DND-41 (cell line): Measurements from ENCODE around the gene MACF1.
A peak's percentile ranks its signal among the peaks of the same experiment; 100 is the strongest.

Source experiments
- ATAC-seq: fragments of 200-7000 bp; cut with Tn5 transposase; 3 replicates; pipeline ENCODE4 v1.9.1; 2021; ENCODE audit warnings: low read depth; ENCODE audit not compliant: insufficient read depth
- DNase-seq: peaks from one replicate; pipeline ENCODE4 v3.0.0-alpha.2; 2020
- H2AFZ ChIP-seq: 2 replicates; pipeline ENCODE4 v1.6.0; 2012; ENCODE audit warnings: low read depth, low read length
- H3K27ac ChIP-seq: 2 replicates; pipeline ENCODE4 v1.5.1; 2012; ENCODE audit warnings: low read length, inconsistent platforms
- H3K27me3 ChIP-seq: fragments of 200-600 bp; sonication (generic); 2 replicates; pipeline ENCODE4 v1.6.0; 2012; ENCODE audit warnings: low read length, mild to moderate bottlenecking, inconsistent platforms; ENCODE audit not compliant: insufficient read depth, poor library complexity
- H3K36me3 ChIP-seq: 2 replicates; pipeline ENCODE4 v1.5.1; 2012; ENCODE audit warnings: low read length, inconsistent platforms; ENCODE audit not compliant: insufficient read depth
- H3K4me1 ChIP-seq: 2 replicates; pipeline ENCODE4 v1.5.1; 2012; ENCODE audit warnings: mild to moderate bottlenecking, low read length; ENCODE audit not compliant: insufficient read depth
- H3K4me2 ChIP-seq: 2 replicates; pipeline ENCODE4 v1.6.0; 2012; ENCODE audit warnings: mild to moderate bottlenecking, moderate library complexity, low read length, inconsistent platforms; ENCODE audit not compliant: insufficient read depth
- H3K4me3 ChIP-seq, 2 experiments: fragments of 200-600 bp in 1 of 2; shearing (Covaris generic) in 1 of 2; 2 replicates each; pipeline ENCODE4 v1.5.1; 2012 to 2016; ENCODE audit warnings: inconsistent platforms in 2 of 2, low read length in 2 of 2, mild to moderate bottlenecking in 2 of 2, low read depth in 1 of 2, moderate library complexity in 1 of 2
- H3K79me2 ChIP-seq: 2 replicates; pipeline ENCODE4 v1.6.0; 2012; ENCODE audit warnings: low read length, inconsistent platforms; ENCODE audit not compliant: insufficient read depth
- H3K9ac ChIP-seq: 2 replicates; pipeline ENCODE4 v1.6.0; 2012; ENCODE audit warnings: low read depth, mild to moderate bottlenecking, inconsistent platforms, low read length, moderate library complexity
- H3K9me3 ChIP-seq: 2 replicates; pipeline ENCODE4 v1.5.1; 2012; ENCODE audit warnings: low read length, moderate library complexity, mild to moderate bottlenecking, inconsistent platforms; ENCODE audit not compliant: insufficient read depth, severe bottlenecking
- H4K20me1 ChIP-seq: 2 replicates; pipeline ENCODE4 v1.6.0; 2012; ENCODE audit warnings: low read length; ENCODE audit not compliant: insufficient read depth
- CTCF ChIP-seq: IDR thresholded peaks from 2 replicates; pipeline ENCODE4 v1.5.1; 2012; ENCODE audit warnings: borderline replicate concordance, low read length, moderate library complexity, mild to moderate bottlenecking; ENCODE audit not compliant: poor library complexity, severe bottlenecking; ENCODE audit errors: extremely low read depth
- EZH2 ChIP-seq: IDR thresholded peaks from 3 replicates; pipeline ENCODE4 v1.6.1; 2012; ENCODE audit warnings: borderline replicate concordance, low read depth, mild to moderate bottlenecking, moderate library complexity, low read length, inconsistent platforms; ENCODE audit not compliant: severe bottlenecking

The MACF1 gene

GRCh38 chr1:39407510-39407895 lies 203.0 kb downstream of the MACF1 start:
- Histone ChIP-seq H3K9ac (0 out of 2 replicates have a peak overlapping the region, but pooled peaks have one; percentile 84), H3K4me1 (peaks cover 42% of the 10 kb centered on the region), H3K27ac (no peak overlapping the region)

GRCh38 chr1:39407896-39408640 lies 203.6 kb downstream of the MACF1 start:
- peak overlapping the region; percentile 85 for H3K27ac ChIP-seq
- peaks cover 48% of the 10 kb centered on the region for H3K79me2 ChIP-seq

More at GRCh38 chr1:39407510-39407895, 203.0 kb downstream of the MACF1 start:
- Histone ChIP-seq H3K4me2 (peak overlapping the region; percentile 97), H2AFZ (no peak overlapping the region), H3K27me3 (no peaks in the 10 kb centered on the region), H3K9me3 (no peaks in the 10 kb centered on the region), H3K4me3 (peak overlapping the region in 1 of 2 experiments; percentile 72; a peak in 2 of 4 replicates), H3K79me2 (peaks cover 43% of the 10 kb centered on the region), H4K20me1 (peaks cover 26% of the 10 kb centered on the region), H3K36me3 (peaks cover 23% of the 10 kb centered on the region)
- no peak for TF ChIP-seq EZH2
- no peak for TF ChIP-seq CTCF
- DNase-seq, result no peak
- ATAC-seq, result no peak

GRCh38 chr1:39408641-39409054 lies 204.2 kb downstream of the MACF1 start:
- Histone ChIP-seq H3K27ac (peak overlapping the region; percentile 85), H3K36me3 (peaks cover 29% of the 10 kb centered on the region), H3K9me3 (no peaks in the 10 kb centered on the region), H2AFZ (peak overlapping the region; percentile 94), H3K27me3 (no peaks in the 10 kb centered on the region), H3K4me2 (peak overlapping the region; percentile 97), H3K9ac (peak overlapping the region; percentile 96), H3K4me3 (peak overlapping the region; percentile 70 to 72; a peak in 3 of 4 replicates), H3K4me1 (peaks cover 50% of the 10 kb centered on the region), H3K79me2 (peaks cover 49% of the 10 kb centered on the region), H4K20me1 (peaks cover 32% of the 10 kb centered on the region)
- peak; percentile 97 for DNase-seq
- ATAC-seq, result peak; percentile 88
- TF ChIP-seq CTCF, result no peak
- no peak for TF ChIP-seq EZH2

More at GRCh38 chr1:39407896-39408640, 203.6 kb downstream of the MACF1 start:
- Histone ChIP-seq H3K4me2 (peak overlapping the region; percentile 97), H3K9me3 (no peaks in the 10 kb centered on the region), H3K27me3 (no peaks in the 10 kb centered on the region), H3K9ac (peak overlapping the region; percentile 84), H3K36me3 (peaks cover 28% of the 10 kb centered on the region), H2AFZ (peak overlapping the region; percentile 94), H3K4me1 (peaks cover 47% of the 10 kb centered on the region), H4K20me1 (peaks cover 31% of the 10 kb centered on the region), H3K4me3 (peak overlapping the region; percentile 64 to 72)
- ATAC-seq (no peak), DNase-seq (no peak)
- TF ChIP-seq CTCF, result no peak
- no peak for TF ChIP-seq EZH2
